GM19455 (cell line): Measurements from ENCODE around the gene PLEKHA5.
"Not testable (repeated sequence)": the region's sequence is repeated elsewhere in the genome, so short reads cannot be mapped to it uniquely, and the experiment has no call there.

Experiments
- ATAC-seq: cut with Tn5 transposase; IDR thresholded peaks from one replicate; pipeline ENCODE4 v1.9.1; 2021; ENCODE audit not compliant: unreplicated experiment

Gene PLEKHA5

GRCh38 chr12:19305621-19306020 is 176.1 kb downstream of the PLEKHA5 start:
- not testable (repeated sequence) for ATAC-seq

- no peak for ATAC-seq
These were observed 176.8 kb downstream of the PLEKHA5 start for GRCh38 chr12:19306366-19306765.

GRCh38 chr12:19307451-19307850 is 177.9 kb downstream of the PLEKHA5 start:
- ATAC-seq, result no peak

GRCh38 chr12:19311165-19311564 is 181.6 kb downstream of the PLEKHA5 start:
- ATAC-seq, result no peak

GRCh38 chr12:19312637-19313036 is 183.1 kb downstream of the PLEKHA5 start:
- no peak for ATAC-seq

- no peak for ATAC-seq
These were observed 186.9 kb downstream of the PLEKHA5 start for GRCh38 chr12:19316425-19316824.

- ATAC-seq, result no peak
These were observed 192.8 kb downstream of the PLEKHA5 start for GRCh38 chr12:19322376-19322775.

GRCh38 chr12:19323805-19324204 is 194.3 kb downstream of the PLEKHA5 start:
- ATAC-seq, result no peak

GRCh38 chr12:19326102-19326501 is 196.6 kb downstream of the PLEKHA5 start:
- ATAC-seq, result no peak

- ATAC-seq, result no peak
These were observed 202.7 kb downstream of the PLEKHA5 start for GRCh38 chr12:19332196-19332595.

- ATAC-seq, result no peak
These were observed 208.9 kb downstream of the PLEKHA5 start for GRCh38 chr12:19338405-19338804.

- not testable (repeated sequence) for ATAC-seq
These were observed 221.3 kb downstream of the PLEKHA5 start for GRCh38 chr12:19350850-19351249.

GRCh38 chr12:19351346-19351745 is 221.8 kb downstream of the PLEKHA5 start:
- ATAC-seq, result no peak

GRCh38 chr12:19369691-19370148 is 240.2 kb downstream of the PLEKHA5 start:
- no peak for ATAC-seq

GRCh38 chr12:19373586-19373985 is 244.1 kb downstream of the PLEKHA5 start:
- no peak for ATAC-seq

- no peak for ATAC-seq
These were observed 246.4 kb downstream of the PLEKHA5 start for GRCh38 chr12:19375888-19376287.

GRCh38 chr12:19376691-19377090 is 247.2 kb downstream of the PLEKHA5 start:
- ATAC-seq, result no peak

- peak; percentile 89 for ATAC-seq
These were observed 252.6 kb downstream of the PLEKHA5 start for GRCh38 chr12:19382111-19382526.

GRCh38 chr12:19382563-19382962 is 253.0 kb downstream of the PLEKHA5 start:
- no peak for ATAC-seq

GRCh38 chr12:19387161-19387560 is 257.6 kb downstream of the PLEKHA5 start:
- ATAC-seq, result no peak

- ATAC-seq, result no peak
These were observed 258.6 kb downstream of the PLEKHA5 start for GRCh38 chr12:19388131-19388549.

GRCh38 chr12:19390051-19390598 is 260.6 kb downstream of the PLEKHA5 start:
- no peak for ATAC-seq

- not testable (repeated sequence) for ATAC-seq
These were observed 263.1 kb downstream of the PLEKHA5 start for GRCh38 chr12:19392644-19393043.
